ENCODE data around the gene ARHGAP19. TPM values are rescaled to one million over a fixed set of nuclear protein-coding genes. Genes with fewer than 3 reads are reported as not detected.

ARHGAP19 gene
- total RNA-seq, 2 donors from 2014 or later, result 3.9 to 5.0 TPM

DNA sequence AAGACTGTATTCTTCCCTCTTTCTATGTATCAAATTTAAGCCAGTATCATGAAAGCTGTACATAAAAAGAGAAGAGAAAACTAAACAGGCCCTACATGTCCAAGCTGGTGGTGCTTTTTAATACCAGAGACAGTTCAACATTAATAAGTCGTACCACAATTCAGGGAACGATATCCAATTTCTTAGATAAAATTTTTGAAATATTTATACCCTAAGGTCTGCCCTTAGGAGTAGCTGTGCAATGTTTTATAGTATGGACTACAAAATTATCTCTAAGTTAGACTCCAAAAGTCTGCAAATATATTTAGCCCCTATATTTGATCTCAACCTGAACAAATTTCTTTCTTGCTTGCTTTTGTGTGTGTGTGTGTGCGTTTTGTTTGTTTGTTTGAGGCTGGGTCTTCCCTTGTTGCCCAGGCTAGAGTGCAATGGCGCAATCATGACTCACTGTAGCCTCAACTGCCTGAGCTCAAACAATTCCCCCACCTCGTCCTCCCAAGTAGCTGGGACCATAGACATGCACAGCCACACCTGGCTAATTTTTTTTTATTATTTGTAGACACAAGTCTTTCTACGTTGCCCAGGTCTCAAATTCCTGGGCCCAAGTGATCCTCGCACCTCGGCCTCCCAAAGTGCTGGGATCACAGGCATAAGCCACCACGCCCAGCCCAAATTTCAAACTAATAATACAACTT, 13.2 kb downstream of the ARHGAP19 start:
- Histone ChIP-seq H3K27ac (peak overlapping the region in 1 of 2 donors; percentile 33), H3K4me1 (peaks cover 0 to 15% of the 10 kb centered on the region in 2 donors), H3K4me3 (no peak overlapping the region)

GRCh38 chr10:97278491-97278989, 13.9 kb downstream of the ARHGAP19 start:
- Histone ChIP-seq H3K9me3 (no peaks in the 10 kb centered on the region), H3K4me1 (peaks cover 0 to 15% of the 10 kb centered on the region in 2 donors), H3K27me3 (no peaks in the 10 kb centered on the region), H3K36me3 (no peaks in the 10 kb centered on the region), H3K4me3 (no peak overlapping the region), H3K27ac (peak overlapping the region in 1 of 2 donors; percentile 33)
- DNase-seq (ENCODE audit: low spot score), result no peak
- TF ChIP-seq, protein P1, sequence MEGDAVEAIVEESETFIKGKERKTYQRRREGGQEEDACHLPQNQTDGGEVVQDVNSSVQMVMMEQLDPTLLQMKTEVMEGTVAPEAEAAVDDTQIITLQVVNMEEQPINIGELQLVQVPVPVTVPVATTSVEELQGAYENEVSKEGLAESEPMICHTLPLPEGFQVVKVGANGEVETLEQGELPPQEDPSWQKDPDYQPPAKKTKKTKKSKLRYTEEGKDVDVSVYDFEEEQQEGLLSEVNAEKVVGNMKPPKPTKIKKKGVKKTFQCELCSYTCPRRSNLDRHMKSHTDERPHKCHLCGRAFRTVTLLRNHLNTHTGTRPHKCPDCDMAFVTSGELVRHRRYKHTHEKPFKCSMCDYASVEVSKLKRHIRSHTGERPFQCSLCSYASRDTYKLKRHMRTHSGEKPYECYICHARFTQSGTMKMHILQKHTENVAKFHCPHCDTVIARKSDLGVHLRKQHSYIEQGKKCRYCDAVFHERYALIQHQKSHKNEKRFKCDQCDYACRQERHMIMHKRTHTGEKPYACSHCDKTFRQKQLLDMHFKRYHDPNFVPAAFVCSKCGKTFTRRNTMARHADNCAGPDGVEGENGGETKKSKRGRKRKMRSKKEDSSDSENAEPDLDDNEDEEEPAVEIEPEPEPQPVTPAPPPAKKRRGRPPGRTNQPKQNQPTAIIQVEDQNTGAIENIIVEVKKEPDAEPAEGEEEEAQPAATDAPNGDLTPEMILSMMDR (IDR thresholded peaks at IDR 0.05), result peak; percentile 37 to 78

More for the DNA sequence above, 13.2 kb downstream of the ARHGAP19 start:
- H3K9me3 ChIP-seq, result no peaks in the 10 kb centered on the region
- TF ChIP-seq, protein P1 (IDR thresholded peaks at IDR 0.05), result no peak
- H3K27me3 ChIP-seq, result no peaks in the 10 kb centered on the region
- no peaks in the 10 kb centered on the region for H3K36me3 ChIP-seq
- no peak for DNase-seq (ENCODE audit: low spot score)

DNA sequence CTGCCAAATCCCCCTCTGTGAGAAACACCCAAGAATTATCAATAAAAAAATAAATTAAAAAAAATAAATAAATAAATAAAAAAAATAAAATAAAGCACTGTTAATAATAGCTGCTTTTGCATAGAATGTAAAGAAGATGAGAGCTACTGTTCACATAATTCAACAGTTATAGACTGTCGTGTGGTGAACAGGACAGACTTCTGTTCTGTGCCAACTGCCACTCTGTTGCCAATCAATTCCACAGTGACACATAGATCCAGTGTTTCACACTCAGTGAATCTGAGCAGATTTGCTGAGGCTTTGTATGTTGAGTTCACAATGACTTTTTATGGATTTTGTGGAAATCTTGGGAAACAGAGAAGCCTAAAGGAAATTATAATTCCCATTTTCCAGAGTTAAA, 14.9 kb downstream of the ARHGAP19 start:
- no peak overlapping the region for H3K27ac ChIP-seq

GRCh38 chr10:97274828-97275227, 17.6 kb downstream of the ARHGAP19 start:
- H3K9me3 ChIP-seq, result no peaks in the 10 kb centered on the region
- no peak overlapping the region for H3K27ac ChIP-seq
- H3K4me3 ChIP-seq, result no peak overlapping the region
- H3K4me1 ChIP-seq, result peaks cover 0 to 15% of the 10 kb centered on the region in 2 donors
- TF ChIP-seq, protein P1 (IDR thresholded peaks at IDR 0.05), result no peak
- no peaks in the 10 kb centered on the region for H3K27me3 ChIP-seq
- DNase-seq (ENCODE audit: low spot score), result no peak
- no peaks in the 10 kb centered on the region for H3K36me3 ChIP-seq

More for the DNA sequence above, 14.9 kb downstream of the ARHGAP19 start:
- no peak overlapping the region for H3K4me3 ChIP-seq
- TF ChIP-seq, protein P1 (IDR thresholded peaks at IDR 0.05), result no peak
- no peaks in the 10 kb centered on the region for H3K27me3 ChIP-seq
- DNase-seq (ENCODE audit: low spot score), result no peak
- H3K4me1 ChIP-seq, result peaks cover 0 to 15% of the 10 kb centered on the region in 2 donors
- H3K36me3 ChIP-seq, result no peaks in the 10 kb centered on the region
- H3K9me3 ChIP-seq, result no peaks in the 10 kb centered on the region

GRCh38 chr10:97273700-97274099, 18.7 kb downstream of the ARHGAP19 start:
- Histone ChIP-seq H3K4me3 (no peak overlapping the region), H3K27ac (no peak overlapping the region), H3K4me1 (peaks cover 0 to 6% of the 10 kb centered on the region in 2 donors), H3K36me3 (no peaks in the 10 kb centered on the region), H3K9me3 (no peaks in the 10 kb centered on the region), H3K27me3 (no peaks in the 10 kb centered on the region)
- TF ChIP-seq, protein P1 (IDR thresholded peaks at IDR 0.05), result no peak
- no peak for DNase-seq (ENCODE audit: low spot score)
